GM19324 (cell line): Measurements from ENCODE around the gene KBTBD8.
A peak's percentile ranks its signal among the peaks of the same experiment; 100 is the strongest.

Experiments
- ATAC-seq: cut with Tn5 transposase; IDR thresholded peaks from one replicate; pipeline ENCODE4 v1.9.1; 2021; ENCODE audit warnings: mild to moderate bottlenecking, moderate library complexity; ENCODE audit not compliant: unreplicated experiment, low FRiP score

KBTBD8 gene

GRCh38 chr3:66998113-66998903 lies at the start of gene KBTBD8:
KBTBD8 (plus strand) TSS chr3:66998307; CDS start chr3:66998356, 49 bp downstream.
- peak; percentile 96 for ATAC-seq

- ATAC-seq = no peak
Measured at GRCh38 chr3:66948838-66949237, 49.3 kb upstream of the KBTBD8 start.

- ATAC-seq = no peak
Measured at GRCh38 chr3:66949898-66950297, 48.2 kb upstream of the KBTBD8 start.

GRCh38 chr3:66952357-66952756 lies 45.8 kb upstream of the KBTBD8 start:
- ATAC-seq = no peak

GRCh38 chr3:66953934-66954445 lies 44.1 kb upstream of the KBTBD8 start:
- no peak for ATAC-seq

GRCh38 chr3:66956742-66957141 lies 41.4 kb upstream of the KBTBD8 start:
- no peak for ATAC-seq

- ATAC-seq = no peak
Measured at GRCh38 chr3:66957367-66957766, 40.7 kb upstream of the KBTBD8 start.

GRCh38 chr3:66958067-66958466 lies 40.0 kb upstream of the KBTBD8 start:
- ATAC-seq = no peak

- ATAC-seq = no peak
Measured at GRCh38 chr3:66962664-66963063, 35.4 kb upstream of the KBTBD8 start.

GRCh38 chr3:66971245-66971644 lies 26.9 kb upstream of the KBTBD8 start:
- ATAC-seq = no peak

- peak; percentile 99 for ATAC-seq
Measured at GRCh38 chr3:66971891-66972551, 26.1 kb upstream of the KBTBD8 start.

GRCh38 chr3:66980791-66981190 lies 17.3 kb upstream of the KBTBD8 start:
- ATAC-seq = no peak

- no peak for ATAC-seq
Measured at GRCh38 chr3:66983101-66983500, 15.0 kb upstream of the KBTBD8 start.

GRCh38 chr3:66985336-66985920 lies 12.7 kb upstream of the KBTBD8 start:
- ATAC-seq = no peak

GRCh38 chr3:66986406-66986805 lies 11.7 kb upstream of the KBTBD8 start:
- ATAC-seq = no peak

GRCh38 chr3:66989241-66989640 lies 8.9 kb upstream of the KBTBD8 start:
- ATAC-seq = no peak

- peak; percentile 68 for ATAC-seq
Measured at GRCh38 chr3:66989860-66990696, 8.0 kb upstream of the KBTBD8 start.

GRCh38 chr3:66991459-66991858 lies 6.6 kb upstream of the KBTBD8 start:
- no peak for ATAC-seq

- ATAC-seq = no peak
Measured at GRCh38 chr3:66993082-66993481, 5.0 kb upstream of the KBTBD8 start.

- ATAC-seq = no peak
Measured at GRCh38 chr3:66994588-66994987, 3.5 kb upstream of the KBTBD8 start.

GRCh38 chr3:66996696-66997095 lies 1.4 kb upstream of the KBTBD8 start:
- ATAC-seq = no peak
